ENCODE measurements around the gene TCEANC2.
"Not testable (repeated sequence)": the region's sequence is repeated elsewhere in the genome, so short reads cannot be mapped to it uniquely, and the experiment has no call there.

Gene TCEANC2

GRCh38 chr1:54024811-54025210 lies 28.6 kb upstream of the TCEANC2 start:
- in situ Hi-C loops (cut with MboI; ENCODE audit: low sequenced_read_pairs) = not testable (repeated sequence)

- in situ Hi-C loops (cut with MboI; ENCODE audit: low sequenced_read_pairs) = no loop called here
Measured at GRCh38 chr1:54027848-54028247, 25.6 kb upstream of the TCEANC2 start.

- in situ Hi-C loops (cut with MboI; ENCODE audit: low sequenced_read_pairs) = no loop called here
Measured at GRCh38 chr1:54028306-54029251, 24.8 kb upstream of the TCEANC2 start.

GRCh38 chr1:54037476-54037875 lies 15.9 kb upstream of the TCEANC2 start:
- in situ Hi-C loops (cut with MboI; ENCODE audit: low sequenced_read_pairs) = no loop called here

- in situ Hi-C loops (cut with MboI; ENCODE audit: low sequenced_read_pairs) = no loop called here
Measured at GRCh38 chr1:54041806-54042205, 11.6 kb upstream of the TCEANC2 start.

- in situ Hi-C loops (cut with MboI; ENCODE audit: low sequenced_read_pairs) = no loop called here
Measured at GRCh38 chr1:54045496-54045895, 7.9 kb upstream of the TCEANC2 start.

- in situ Hi-C loops (cut with MboI; ENCODE audit: low sequenced_read_pairs) = no loop called here
Measured at GRCh38 chr1:54046671-54047383, 6.6 kb upstream of the TCEANC2 start.

- in situ Hi-C loops (cut with MboI; ENCODE audit: low sequenced_read_pairs) = no loop called here
Measured at GRCh38 chr1:54047384-54048305, 5.8 kb upstream of the TCEANC2 start.

GRCh38 chr1:54050435-54050834 lies 3.0 kb upstream of the TCEANC2 start:
- in situ Hi-C loops (cut with MboI; ENCODE audit: low sequenced_read_pairs) = loop anchor here (25.0 kb wide), 1 partner anchor 737 kb away; no protein-coding TSS in a partner anchor

- in situ Hi-C loops (cut with MboI; ENCODE audit: low sequenced_read_pairs) = loop anchor here (25.0 kb wide), 1 partner anchor 735 kb away; no protein-coding TSS in a partner anchor
Measured at GRCh38 chr1:54051933-54052430, 1.4 kb upstream of the TCEANC2 start.

GRCh38 chr1:54052431-54052933 lies 926 bp upstream of the TCEANC2 start:
- in situ Hi-C loops (cut with MboI; ENCODE audit: low sequenced_read_pairs) = loop anchor here (25.0 kb wide), 1 partner anchor 735 kb away; no protein-coding TSS in a partner anchor

GRCh38 chr1:54053745-54054437 lies 483 bp downstream of the TCEANC2 start:
- in situ Hi-C loops (cut with MboI; ENCODE audit: low sequenced_read_pairs) = loop anchor here (25.0 kb wide), 1 partner anchor 733 kb away; no protein-coding TSS in a partner anchor

GRCh38 chr1:54054438-54054749 lies 986 bp downstream of the TCEANC2 start:
- in situ Hi-C loops (cut with MboI; ENCODE audit: low sequenced_read_pairs) = loop anchor here (25.0 kb wide), 1 partner anchor 733 kb away; no protein-coding TSS in a partner anchor

GRCh38 chr1:54064299-54064698 lies 10.9 kb downstream of the TCEANC2 start:
- in situ Hi-C loops (cut with MboI; ENCODE audit: low sequenced_read_pairs) = loop anchor here (25.0 kb wide), 1 partner anchor 723 kb away; no protein-coding TSS in a partner anchor

- in situ Hi-C loops (cut with MboI; ENCODE audit: low sequenced_read_pairs) = loop anchor here (25.0 kb wide), 1 partner anchor 718 kb away; no protein-coding TSS in a partner anchor
Measured at GRCh38 chr1:54069791-54070170, 16.4 kb downstream of the TCEANC2 start.

GRCh38 chr1:54070171-54070837 lies 16.9 kb downstream of the TCEANC2 start:
- in situ Hi-C loops (cut with MboI; ENCODE audit: low sequenced_read_pairs) = loop anchor here (25.0 kb wide), 1 partner anchor 717 kb away; no protein-coding TSS in a partner anchor

DNA sequence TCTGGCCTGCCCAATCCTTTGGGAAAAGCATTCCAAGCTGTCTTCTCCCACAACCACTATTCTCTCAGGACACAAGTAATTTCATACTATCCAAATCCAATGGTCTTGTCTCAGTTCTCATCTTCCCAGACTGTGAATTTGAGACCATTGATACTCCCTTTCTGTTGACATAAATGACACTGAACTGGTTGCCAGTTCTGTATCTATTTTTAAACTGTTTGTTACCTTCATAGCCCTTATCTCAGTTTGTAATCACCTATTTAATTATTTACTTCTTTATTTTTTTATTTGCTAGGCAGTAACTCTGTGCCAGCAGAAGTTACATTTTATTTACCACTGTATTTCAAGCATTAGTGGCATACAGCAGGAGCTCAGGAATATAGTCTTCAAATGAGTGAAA lies 24.0 kb downstream of the TCEANC2 start:
- in situ Hi-C loops (cut with MboI; ENCODE audit: low sequenced_read_pairs) = no loop called here

DNA sequence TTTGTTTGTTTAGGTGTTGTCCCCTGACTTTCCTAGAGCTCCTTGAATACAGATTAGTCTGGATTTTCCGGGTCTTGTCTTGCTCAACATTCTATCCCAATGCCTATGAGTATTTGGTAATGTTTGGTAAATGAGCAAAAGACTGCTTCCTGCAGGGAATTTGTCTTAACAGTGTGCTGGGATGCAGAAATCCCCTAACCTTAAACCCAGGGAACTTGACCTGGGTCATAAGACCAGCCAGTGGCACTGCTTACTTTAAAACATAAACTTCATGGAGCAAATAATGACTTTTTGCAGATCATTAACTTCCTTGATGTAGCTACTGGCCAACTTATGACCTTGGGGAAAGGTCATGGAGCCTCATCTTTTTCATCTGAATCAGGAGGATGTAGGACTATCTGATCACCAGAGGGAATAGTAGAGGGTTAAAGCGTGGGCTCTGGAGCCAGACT lies 27.2 kb downstream of the TCEANC2 start:
- in situ Hi-C loops (cut with MboI; ENCODE audit: low sequenced_read_pairs) = no loop called here
